Vagina (tissue), 2 donors: ENCODE results near the gene EVC2.

ENCODE experiments used
- POLR2A ChIP-seq, 2 donors: fragments of 450-650 bp; IDR thresholded peaks; one replicate each; pipeline ENCODE4 v1.6.1; 2017; ENCODE audit warnings: antibody characterized with exemption in 2 of 2, mild to moderate bottlenecking in 2 of 2, moderate library complexity in 2 of 2
- POLR2AphosphoS5 ChIP-seq, 2 donors: sonication (generic); formaldehyde crosslinking; IDR thresholded peaks; one replicate each; pipeline ENCODE4 v1.9.0; 2017; ENCODE audit warnings: antibody characterized with exemption in 2 of 2, mild to moderate bottlenecking in 2 of 2, low read depth in 1 of 2; ENCODE audit not compliant: insufficient read depth in 1 of 2
- TF ChIP-seq, protein P1 (sequence below), 3 experiments: fragments of 450-650 bp in 2 of 3; fragments of 200-600 bp in 1 of 3; sonication (generic) in 1 of 3; IDR thresholded peaks; one replicate each; pipeline ENCODE4 v1.5.1; 2017 to 2019; ENCODE audit warnings: antibody characterized with exemption in 3 of 3, mild to moderate bottlenecking in 2 of 3, moderate library complexity in 2 of 3

DNA sequence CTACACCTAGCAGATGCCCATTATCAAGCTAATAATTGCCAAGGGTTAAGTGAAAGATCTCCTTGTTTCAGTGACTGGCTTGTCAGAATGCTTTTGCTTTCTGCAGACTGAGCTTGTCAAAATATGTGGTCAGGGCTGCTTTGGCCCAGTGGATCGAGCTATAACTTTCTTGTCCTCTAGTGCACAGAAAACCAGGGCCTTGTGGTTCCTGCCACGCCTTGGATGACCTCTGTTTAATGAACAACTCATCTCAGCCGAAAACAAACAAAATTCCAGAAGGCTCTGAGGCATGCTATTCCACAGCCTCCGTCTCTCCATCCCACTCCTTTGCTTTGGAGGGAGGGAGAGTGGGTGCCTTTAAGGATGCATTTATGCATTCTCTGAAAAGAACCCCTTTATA is 14.0 kb upstream of the EVC2 start:
- no peak for TF ChIP-seq POLR2A (IDR thresholded peaks at IDR 0.05)
- TF ChIP-seq, protein P1, sequence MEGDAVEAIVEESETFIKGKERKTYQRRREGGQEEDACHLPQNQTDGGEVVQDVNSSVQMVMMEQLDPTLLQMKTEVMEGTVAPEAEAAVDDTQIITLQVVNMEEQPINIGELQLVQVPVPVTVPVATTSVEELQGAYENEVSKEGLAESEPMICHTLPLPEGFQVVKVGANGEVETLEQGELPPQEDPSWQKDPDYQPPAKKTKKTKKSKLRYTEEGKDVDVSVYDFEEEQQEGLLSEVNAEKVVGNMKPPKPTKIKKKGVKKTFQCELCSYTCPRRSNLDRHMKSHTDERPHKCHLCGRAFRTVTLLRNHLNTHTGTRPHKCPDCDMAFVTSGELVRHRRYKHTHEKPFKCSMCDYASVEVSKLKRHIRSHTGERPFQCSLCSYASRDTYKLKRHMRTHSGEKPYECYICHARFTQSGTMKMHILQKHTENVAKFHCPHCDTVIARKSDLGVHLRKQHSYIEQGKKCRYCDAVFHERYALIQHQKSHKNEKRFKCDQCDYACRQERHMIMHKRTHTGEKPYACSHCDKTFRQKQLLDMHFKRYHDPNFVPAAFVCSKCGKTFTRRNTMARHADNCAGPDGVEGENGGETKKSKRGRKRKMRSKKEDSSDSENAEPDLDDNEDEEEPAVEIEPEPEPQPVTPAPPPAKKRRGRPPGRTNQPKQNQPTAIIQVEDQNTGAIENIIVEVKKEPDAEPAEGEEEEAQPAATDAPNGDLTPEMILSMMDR (IDR thresholded peaks at IDR 0.05) = no peak
- no peak for TF ChIP-seq POLR2AphosphoS5 (IDR thresholded peaks at IDR 0.05; ENCODE audit: insufficient read depth in 1 of 2, low read depth in 1 of 2)
